IPS-20b (cell line): ENCODE data around the gene SYNPO2L.

Source experiments
- H3K27ac ChIP-seq: one replicate; pipeline ENCODE4 v1.5.1; 2013; ENCODE audit warnings: low read length
- H3K27me3 ChIP-seq: 2 replicates; pipeline ENCODE4 v1.6.1; 2013; ENCODE audit warnings: mild to moderate bottlenecking, low read length, inconsistent platforms; ENCODE audit not compliant: insufficient read depth
- H3K36me3 ChIP-seq: 2 replicates; pipeline ENCODE4 v1.6.1; 2013; ENCODE audit warnings: low read depth, mild to moderate bottlenecking, inconsistent platforms, low read length, moderate library complexity; ENCODE audit not compliant: insufficient read depth
- H3K4me1 ChIP-seq: 2 replicates; pipeline ENCODE4 v1.6.1; 2013; ENCODE audit warnings: mild to moderate bottlenecking, control low read depth, inconsistent platforms, low read length, moderate library complexity; ENCODE audit not compliant: insufficient read depth
- H3K4me3 ChIP-seq: 2 replicates; pipeline ENCODE4 v1.5.1; 2013; ENCODE audit warnings: mild to moderate bottlenecking, low read length, inconsistent platforms
- H3K9ac ChIP-seq: 2 replicates; pipeline ENCODE4 v1.6.1; 2013; ENCODE audit warnings: low read depth, mild to moderate bottlenecking, inconsistent platforms, low read length, moderate library complexity
- H3K9me3 ChIP-seq: 2 replicates; pipeline ENCODE4 v1.6.1; 2013; ENCODE audit warnings: mild to moderate bottlenecking, low read depth, low read length, inconsistent platforms; ENCODE audit not compliant: insufficient read depth

SYNPO2L gene

GRCh38 chr10:73597346-73597745, 58.5 kb downstream of the SYNPO2L start:
- Histone ChIP-seq H3K27me3 (no peaks in the 10 kb centered on the region), H3K36me3 (no peaks in the 10 kb centered on the region), H3K27ac (no peak overlapping the region), H3K4me3 (no peak overlapping the region), H3K4me1 (peaks cover 15% of the 10 kb centered on the region; the same call in 1 of the 2 replicates), H3K9me3 (no peaks in the 10 kb centered on the region), H3K9ac (no peak overlapping the region)
